HG03575 (cell line): ENCODE data around the gene SYNPO2.
"Not testable (repeated sequence)": the region's sequence is repeated elsewhere in the genome, so short reads cannot be mapped to it uniquely, and the experiment has no call there.

ENCODE experiments used
- ATAC-seq: cut with Tn5 transposase; IDR thresholded peaks from one replicate; pipeline ENCODE4 v1.9.1; 2021; ENCODE audit not compliant: unreplicated experiment, insufficient number of reproducible peaks, low FRiP score; ENCODE audit errors: extremely low read depth

Gene SYNPO2

GRCh38 chr4:118989098-118990080 lies 100.7 kb downstream of the SYNPO2 start:
- no peak for ATAC-seq

GRCh38 chr4:118991686-118992085 lies 103.0 kb downstream of the SYNPO2 start:
- ATAC-seq = no peak

- ATAC-seq = no peak
These were observed 103.5 kb downstream of the SYNPO2 start for GRCh38 chr4:118992149-118992548.

- no peak for ATAC-seq
These were observed 104.7 kb downstream of the SYNPO2 start for GRCh38 chr4:118993333-118993732.

GRCh38 chr4:118994030-118994429 lies 105.4 kb downstream of the SYNPO2 start:
- no peak for ATAC-seq

GRCh38 chr4:118995693-118996391 lies 107.2 kb downstream of the SYNPO2 start:
- ATAC-seq = no peak

- ATAC-seq = no peak
These were observed 108.9 kb downstream of the SYNPO2 start for GRCh38 chr4:118997601-118998000.

GRCh38 chr4:118999919-119000318 lies 111.3 kb downstream of the SYNPO2 start:
- ATAC-seq = no peak

GRCh38 chr4:119000400-119000799 lies 111.7 kb downstream of the SYNPO2 start:
- ATAC-seq = no peak

GRCh38 chr4:119002476-119002875 lies 113.8 kb downstream of the SYNPO2 start:
- ATAC-seq = no peak

- ATAC-seq = not testable (repeated sequence)
These were observed 114.3 kb downstream of the SYNPO2 start for GRCh38 chr4:119003001-119003400.

GRCh38 chr4:119005928-119006460 lies 117.3 kb downstream of the SYNPO2 start:
- no peak for ATAC-seq

- no peak for ATAC-seq
These were observed 120.1 kb downstream of the SYNPO2 start for GRCh38 chr4:119008761-119009160.

- ATAC-seq = not testable (repeated sequence)
These were observed 121.6 kb downstream of the SYNPO2 start for GRCh38 chr4:119010221-119010620.

GRCh38 chr4:119010909-119011606 lies 122.4 kb downstream of the SYNPO2 start:
- no peak for ATAC-seq

- ATAC-seq = no peak
These were observed 122.9 kb downstream of the SYNPO2 start for GRCh38 chr4:119011607-119011988.

- no peak for ATAC-seq
These were observed 126.0 kb downstream of the SYNPO2 start for GRCh38 chr4:119014658-119015057.

GRCh38 chr4:119016636-119017035 lies 128.0 kb downstream of the SYNPO2 start:
- no peak for ATAC-seq

GRCh38 chr4:119017636-119018035 lies 129.0 kb downstream of the SYNPO2 start:
- ATAC-seq = no peak
